H4 (cell line): Measurements from ENCODE around the gene TIGD1. TPM values are rescaled to one million over a fixed set of nuclear protein-coding genes. Genes with fewer than 3 reads are reported as not detected.

Experiments
- DNase-seq: peaks from one replicate; pipeline ENCODE4 v3.0.0-alpha.2; 2015; ENCODE audit warnings: low spot score
- total RNA-seq: library from RNA; depleted of rRNA; stranded (reverse); fragments of >200 nt; shearing (Covaris generic); gene quantifications from 2 replicates; pipeline ENCODE4 v1.2.3, GENCODE V29; 2014; rRNA removed

TIGD1 gene
- total RNA-seq, 1 experiment from 2014 or later: 4.8 TPM

DNA sequence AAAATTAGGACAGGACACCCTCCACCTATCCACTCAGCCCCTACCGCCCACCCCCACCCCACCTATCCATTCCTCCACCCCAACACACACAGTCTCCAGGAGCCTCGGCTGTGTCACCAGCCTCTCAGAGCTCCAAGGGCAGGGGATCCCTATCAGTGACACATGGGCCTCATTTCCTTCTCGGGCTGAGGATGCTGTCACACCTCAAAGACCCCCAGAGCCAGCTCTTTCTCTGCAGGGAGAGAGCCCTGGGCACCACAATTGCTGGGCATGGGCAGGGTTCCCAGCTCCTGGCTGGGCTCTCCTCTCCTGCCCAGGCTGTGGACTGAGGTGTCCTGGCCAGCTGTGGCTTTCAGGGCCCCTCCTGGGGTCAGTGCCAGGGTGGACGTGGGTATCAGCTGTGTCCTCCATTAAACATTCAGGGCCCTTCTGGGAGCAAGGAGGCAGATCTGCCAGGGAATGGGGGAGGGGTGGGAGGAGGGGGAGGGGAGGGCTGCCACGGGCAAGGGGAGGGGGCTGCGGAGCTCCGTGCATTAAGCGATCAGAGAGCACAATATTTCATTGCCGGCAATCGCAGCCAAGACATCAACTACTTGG lies 48.5 kb downstream of the TIGD1 start:
- DNase-seq: no peak

GRCh38 chr2:232501331-232501771 lies 49.0 kb downstream of the TIGD1 start:
- DNase-seq: no peak

GRCh38 chr2:232498452-232498851 lies 51.9 kb downstream of the TIGD1 start:
- no peak for DNase-seq

Other genes starting within 250 kb of the TIGD1 start
- gene ALPP, start 171.8 kb downstream of the TIGD1 start, total RNA-seq: 1.4 and 1.5 TPM in 2 replicates
- gene ALPG, start 143.7 kb downstream of the TIGD1 start, total RNA-seq: not detected in 2 replicates
- not detected in 2 replicates for gene ALPI, start 94.4 kb downstream of the TIGD1 start, total RNA-seq
- gene ECEL1, start 62.7 kb downstream of the TIGD1 start, total RNA-seq: not detected in 2 replicates
- gene PRSS56, start 30.2 kb downstream of the TIGD1 start, total RNA-seq: not detected in 2 replicates
- not detected in 2 replicates for gene CHRND, start 24.4 kb downstream of the TIGD1 start, total RNA-seq
- gene CHRNG, start 10.9 kb downstream of the TIGD1 start, total RNA-seq: not detected in 2 replicates
- gene EIF4E2, start 132 bp upstream of the TIGD1 start, total RNA-seq: 97.7 and 277 TPM in 2 replicates
- 0.31 and 3.7 TPM in 2 replicates for gene EFHD1, start 83.0 kb upstream of the TIGD1 start, total RNA-seq
- gene GIGYF2, start 146.8 kb upstream of the TIGD1 start, total RNA-seq: 37.0 and 43.7 TPM in 2 replicates
- 0.12 TPM in 1 of 2 replicates, not detected in the other for gene KCNJ13, start 226.0 kb upstream of the TIGD1 start, total RNA-seq